ENCODE data around the gene PCSK6.

DNA sequence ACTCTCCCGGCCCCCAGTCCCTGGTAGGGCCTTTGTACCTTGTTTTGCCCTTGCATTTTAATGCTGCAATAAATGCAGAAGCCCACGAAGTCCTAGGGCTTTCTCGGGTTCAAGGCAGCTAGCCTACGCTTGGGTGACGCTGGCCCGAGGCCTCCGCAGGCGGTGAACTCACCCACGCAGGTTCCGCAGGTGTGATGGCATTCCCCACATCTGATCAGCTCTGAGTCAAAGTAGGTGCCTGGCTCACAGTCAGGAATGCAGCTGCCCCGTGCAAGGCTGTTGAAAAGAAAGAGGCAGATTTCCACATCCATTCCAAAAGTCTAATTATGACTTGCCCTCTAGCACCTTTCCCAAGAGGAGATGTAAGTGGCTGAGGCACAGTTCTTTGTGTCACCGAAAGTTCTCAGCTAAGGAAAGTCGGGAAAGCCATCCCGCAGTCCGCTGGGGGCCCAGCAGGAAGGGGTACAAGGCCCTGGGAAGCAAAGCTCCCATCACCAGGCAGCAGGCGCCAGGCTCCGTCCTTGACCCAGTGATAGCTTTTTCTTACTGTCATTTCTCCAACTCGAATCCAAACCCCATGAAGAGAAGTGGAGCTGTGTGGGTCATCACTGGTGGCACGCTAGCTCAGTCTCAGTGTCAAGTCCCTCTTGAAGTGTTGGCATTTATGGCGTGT lies 171.2 kb downstream of the PCSK6 start:
- TF ChIP-seq, protein P1, sequence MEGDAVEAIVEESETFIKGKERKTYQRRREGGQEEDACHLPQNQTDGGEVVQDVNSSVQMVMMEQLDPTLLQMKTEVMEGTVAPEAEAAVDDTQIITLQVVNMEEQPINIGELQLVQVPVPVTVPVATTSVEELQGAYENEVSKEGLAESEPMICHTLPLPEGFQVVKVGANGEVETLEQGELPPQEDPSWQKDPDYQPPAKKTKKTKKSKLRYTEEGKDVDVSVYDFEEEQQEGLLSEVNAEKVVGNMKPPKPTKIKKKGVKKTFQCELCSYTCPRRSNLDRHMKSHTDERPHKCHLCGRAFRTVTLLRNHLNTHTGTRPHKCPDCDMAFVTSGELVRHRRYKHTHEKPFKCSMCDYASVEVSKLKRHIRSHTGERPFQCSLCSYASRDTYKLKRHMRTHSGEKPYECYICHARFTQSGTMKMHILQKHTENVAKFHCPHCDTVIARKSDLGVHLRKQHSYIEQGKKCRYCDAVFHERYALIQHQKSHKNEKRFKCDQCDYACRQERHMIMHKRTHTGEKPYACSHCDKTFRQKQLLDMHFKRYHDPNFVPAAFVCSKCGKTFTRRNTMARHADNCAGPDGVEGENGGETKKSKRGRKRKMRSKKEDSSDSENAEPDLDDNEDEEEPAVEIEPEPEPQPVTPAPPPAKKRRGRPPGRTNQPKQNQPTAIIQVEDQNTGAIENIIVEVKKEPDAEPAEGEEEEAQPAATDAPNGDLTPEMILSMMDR (IDR thresholded peaks at IDR 0.05; ENCODE audit: low read length), result no peak
- TF ChIP-seq EZH2 (optimal IDR thresholded peaks at IDR 0.05; ENCODE audit: low read depth, low read length), result no peak

Data from MM.1S (cell line).